CD4-positive, alpha-beta T cell treated with Interferon gamma for 1 hour (primary cell): ENCODE results near the gene NUAK2.
"Not testable (repeated sequence)": the region's sequence is repeated elsewhere in the genome, so short reads cannot be mapped to it uniquely, and the experiment has no call there.

Source experiments
- DNase-seq: peaks from one replicate; pipeline ENCODE4 v3.0.0-alpha.2; 2020

Gene NUAK2

DNA sequence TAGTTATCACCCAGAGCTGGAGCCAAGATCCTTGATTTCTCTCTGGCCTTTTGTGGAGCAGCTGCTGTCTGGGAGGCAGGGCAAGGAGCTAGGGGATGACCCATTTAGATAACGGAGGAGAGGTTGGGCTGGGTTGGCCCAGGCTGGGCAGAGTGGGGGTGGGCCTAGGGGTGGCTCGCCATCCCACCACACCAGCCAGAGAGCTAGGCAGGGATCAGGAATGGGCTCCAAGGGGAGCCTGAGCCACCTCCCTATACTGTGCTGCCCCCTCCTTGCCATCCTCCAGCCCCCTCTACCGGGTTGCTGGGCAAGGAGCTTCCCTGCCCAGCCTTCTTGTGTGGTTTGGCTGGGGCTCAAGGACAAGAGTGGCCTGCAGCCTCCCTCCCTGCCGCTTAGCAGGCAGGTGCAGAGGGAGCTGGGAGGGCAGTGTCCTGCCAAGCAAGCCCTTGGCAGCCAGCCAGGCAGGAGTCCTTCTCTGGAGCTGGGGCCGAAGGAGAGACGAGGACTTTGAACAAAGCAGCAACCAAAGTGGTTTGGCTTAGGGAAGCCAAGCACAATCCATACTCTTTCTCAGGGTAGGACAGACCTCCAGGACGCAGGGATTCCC lies 4.1 kb downstream of the NUAK2 start:
- no peak for DNase-seq

DNA sequence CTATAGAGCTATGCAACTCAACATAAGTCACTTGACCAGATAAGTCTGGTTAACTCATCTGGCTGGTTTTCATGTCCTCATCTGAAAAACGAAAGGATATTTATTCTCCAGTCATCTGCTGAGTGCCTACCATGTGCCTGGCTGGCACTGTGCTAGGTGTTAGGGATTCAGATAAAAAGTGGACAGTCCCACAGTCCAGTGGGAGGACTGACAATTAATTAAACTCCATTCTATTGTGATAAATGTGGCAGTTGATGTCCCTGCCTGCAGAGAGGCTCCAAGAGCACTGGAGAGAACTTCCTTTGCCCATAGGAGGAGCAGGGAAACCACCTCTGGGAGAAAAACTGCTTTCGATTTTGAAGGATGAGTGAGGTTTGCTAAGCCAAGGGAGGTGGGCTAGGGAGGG lies 5.4 kb downstream of the NUAK2 start:
- no peak for DNase-seq

DNA sequence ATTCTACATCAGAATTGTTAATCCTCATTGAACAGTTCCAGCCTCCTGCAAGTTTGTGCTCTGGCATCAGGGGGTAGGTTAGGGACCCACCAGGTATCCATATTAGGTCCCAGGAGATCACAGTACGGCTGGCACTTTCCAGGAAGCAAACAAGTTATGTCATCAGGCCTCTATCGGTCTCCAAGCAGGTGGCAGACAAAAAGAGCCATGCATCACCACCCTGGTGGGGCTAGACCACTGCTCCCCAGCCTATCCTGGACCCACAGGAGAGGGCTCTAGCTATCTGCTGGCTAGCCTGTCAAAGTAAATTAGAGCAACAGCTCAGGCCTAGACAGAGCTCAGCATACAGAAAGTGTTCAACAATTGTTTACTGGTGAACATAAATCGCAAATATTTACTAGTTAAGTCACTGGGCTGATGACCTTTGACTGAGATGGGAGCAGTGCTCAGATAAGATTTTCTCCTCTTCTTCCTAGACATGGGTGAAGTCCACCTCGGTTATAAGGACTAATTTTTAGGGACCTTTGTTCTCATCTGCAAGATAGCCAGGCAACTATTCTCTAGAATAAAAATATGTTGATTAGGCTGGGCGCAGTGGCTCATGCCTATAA lies 6.4 kb downstream of the NUAK2 start:
- no peak for DNase-seq

DNA sequence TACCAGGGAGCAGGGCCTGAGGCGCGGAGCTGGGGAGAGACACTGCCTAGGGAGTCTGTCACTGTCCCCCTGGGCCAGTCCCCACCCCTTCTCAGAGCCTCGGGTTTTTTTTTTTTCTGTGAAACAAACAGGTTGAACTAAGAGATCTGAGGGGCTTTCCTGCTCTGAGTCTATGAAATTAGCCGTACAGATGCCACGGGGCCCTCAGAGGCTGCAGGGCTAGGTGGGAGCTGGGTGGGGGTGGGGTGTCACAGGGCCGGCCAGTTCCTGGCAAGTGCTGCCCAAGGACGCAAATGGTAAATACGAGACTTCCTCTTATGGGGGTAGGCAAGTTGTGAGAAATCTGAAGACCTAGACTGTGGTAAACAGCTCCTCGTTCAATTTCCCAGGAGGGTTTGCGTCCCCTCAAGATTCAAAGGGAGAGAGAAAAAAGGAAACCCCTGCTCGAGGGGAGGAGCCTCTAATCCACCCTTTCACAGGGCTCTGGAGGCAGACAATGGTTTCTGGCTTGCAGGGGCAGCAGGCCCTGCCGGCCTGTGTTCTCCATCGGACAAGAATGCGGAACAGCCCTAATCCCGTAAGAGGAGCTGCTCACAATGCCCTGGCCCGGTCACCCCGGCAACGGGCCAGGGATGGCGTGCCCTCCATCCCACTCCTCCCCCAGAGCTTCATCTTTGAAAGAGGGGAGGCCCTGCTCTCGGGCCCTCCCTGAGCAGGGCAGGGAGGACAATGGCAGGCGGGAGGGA lies 7.8 kb downstream of the NUAK2 start:
- peak; percentile 65 for DNase-seq

DNA sequence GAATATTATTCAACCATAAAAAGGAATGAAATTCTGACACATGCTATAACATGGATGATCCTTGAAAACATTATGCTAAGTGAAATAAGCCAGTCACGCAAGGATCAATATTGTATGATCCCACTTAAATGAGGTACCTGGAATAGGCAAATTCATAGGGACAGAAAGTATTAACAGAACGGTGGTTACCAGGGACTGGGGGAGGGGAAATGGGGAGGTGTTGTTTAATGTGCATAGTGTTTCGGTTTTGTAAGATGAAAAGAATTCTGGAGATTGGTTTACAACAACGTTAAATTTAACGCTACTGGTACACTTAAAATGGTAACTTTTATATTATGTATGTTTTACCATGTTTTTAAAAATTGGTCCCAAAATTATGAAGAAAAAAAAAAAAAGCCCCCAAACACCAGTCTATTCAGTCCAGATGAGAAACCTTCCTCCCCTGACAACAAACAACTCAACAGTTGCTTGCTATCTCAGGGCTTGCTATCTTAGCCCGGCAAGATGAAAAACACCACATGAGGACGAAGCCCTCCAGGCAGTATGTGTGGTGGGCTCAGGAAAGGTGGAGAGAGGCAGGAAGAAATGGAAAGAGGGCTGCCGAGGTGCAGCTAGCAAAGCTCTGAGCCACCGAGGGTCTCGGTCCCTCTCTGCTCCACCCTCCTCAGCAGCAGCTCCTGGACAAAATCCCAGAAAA lies 8.5 kb downstream of the NUAK2 start:
- DNase-seq: no peak

DNA sequence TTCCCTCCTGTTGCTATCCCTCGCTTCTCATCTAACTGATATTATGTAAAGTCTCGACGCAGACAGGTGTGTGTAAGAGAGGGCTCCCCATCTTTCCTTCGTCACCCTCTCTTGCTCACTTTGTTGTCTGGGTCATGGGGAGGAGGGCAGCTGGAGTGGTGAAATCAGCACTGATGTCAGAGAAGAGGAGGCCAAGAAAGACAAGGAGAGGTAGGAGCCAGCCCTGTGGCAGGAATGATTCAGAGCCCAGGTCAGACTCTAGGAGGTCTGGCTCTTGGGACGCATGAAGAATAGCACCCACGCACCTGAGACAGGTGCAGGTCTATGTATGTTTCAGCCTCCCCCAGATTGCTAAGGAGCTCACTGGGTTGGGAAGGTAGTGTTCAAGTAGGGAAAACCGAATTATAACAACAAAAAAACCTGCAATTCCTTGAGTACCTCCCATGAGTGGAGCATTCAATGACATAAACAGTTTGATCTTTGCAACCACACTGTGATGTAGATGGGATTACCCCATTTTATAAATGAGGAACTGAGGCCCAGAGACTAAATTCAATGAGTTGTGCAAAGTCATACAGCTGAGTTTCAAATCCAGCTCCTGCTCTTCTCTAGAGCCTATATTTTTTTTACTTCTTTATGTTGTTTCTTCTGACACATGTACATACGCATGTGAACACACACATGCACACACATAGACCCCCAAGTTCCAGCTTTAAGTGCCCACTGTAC lies 10.4 kb downstream of the NUAK2 start:
- no peak for DNase-seq

DNA sequence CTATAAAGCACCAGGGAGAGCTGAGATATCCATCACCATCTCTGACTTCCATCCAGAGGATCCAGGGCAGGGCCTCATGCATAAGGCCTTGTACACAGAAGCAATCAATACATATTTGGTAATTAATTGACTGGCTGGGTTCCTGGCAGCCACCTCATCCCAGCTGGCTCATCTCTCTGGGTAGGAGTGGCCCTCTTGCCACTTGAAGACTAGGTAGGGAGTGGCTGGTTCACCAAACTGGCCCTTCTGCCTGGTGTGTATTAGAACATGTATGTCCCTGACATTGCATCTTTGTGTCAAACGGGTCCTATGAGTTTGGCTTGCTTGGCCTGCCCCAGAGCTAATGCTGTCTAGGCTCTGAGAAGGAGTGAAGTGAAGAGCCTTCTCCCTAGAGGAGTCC lies 11.8 kb downstream of the NUAK2 start:
- DNase-seq: no peak

DNA sequence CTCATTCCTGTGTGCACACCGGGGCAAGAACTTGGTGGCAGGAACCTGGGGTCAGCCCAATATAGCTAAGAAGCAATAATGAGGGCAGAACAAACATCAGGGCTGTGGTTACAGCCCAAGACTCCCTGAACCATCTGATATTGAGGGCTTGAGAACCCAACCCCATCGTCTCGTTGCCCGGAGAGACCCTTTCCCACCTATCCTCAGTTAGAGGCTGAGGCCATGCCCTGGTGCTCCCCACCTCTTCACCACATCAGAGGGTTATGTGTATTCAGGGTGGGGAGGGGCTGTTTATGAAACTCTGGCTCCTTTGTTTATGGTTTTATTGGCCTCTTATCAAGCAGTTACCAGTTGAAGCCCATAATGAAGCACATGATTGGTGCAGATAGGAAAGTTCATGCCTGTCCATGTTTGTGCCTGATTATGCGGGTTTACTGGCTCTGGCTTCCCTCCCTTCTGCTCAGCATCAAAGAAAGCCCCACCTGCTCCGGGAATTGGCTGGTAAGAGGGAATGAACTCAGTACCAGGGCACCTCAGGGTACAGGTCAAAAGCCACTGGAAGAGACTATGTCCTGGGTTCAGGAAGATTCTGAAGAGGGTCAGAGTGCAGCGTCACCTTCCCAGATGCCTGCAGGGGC lies 14.5 kb downstream of the NUAK2 start:
- DNase-seq: no peak

DNA sequence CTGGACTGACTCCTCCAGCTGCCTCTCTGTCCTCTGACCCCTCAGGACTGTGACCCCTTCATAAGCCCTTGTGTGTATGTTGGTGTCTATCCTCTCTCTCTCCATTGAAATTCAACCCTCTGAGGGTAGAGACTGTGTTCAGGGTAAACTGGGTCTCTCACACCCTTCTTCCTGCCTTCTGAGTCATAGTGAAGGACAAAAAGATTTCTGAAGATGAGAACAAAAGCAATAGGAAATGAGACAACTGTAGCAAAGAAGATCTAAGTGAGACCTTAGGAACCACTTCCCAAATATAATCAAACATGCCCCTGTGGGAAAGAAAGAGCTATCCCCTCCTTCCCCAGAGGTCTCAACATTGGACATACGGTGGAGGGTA lies 16.9 kb downstream of the NUAK2 start:
- DNase-seq: no peak

DNA sequence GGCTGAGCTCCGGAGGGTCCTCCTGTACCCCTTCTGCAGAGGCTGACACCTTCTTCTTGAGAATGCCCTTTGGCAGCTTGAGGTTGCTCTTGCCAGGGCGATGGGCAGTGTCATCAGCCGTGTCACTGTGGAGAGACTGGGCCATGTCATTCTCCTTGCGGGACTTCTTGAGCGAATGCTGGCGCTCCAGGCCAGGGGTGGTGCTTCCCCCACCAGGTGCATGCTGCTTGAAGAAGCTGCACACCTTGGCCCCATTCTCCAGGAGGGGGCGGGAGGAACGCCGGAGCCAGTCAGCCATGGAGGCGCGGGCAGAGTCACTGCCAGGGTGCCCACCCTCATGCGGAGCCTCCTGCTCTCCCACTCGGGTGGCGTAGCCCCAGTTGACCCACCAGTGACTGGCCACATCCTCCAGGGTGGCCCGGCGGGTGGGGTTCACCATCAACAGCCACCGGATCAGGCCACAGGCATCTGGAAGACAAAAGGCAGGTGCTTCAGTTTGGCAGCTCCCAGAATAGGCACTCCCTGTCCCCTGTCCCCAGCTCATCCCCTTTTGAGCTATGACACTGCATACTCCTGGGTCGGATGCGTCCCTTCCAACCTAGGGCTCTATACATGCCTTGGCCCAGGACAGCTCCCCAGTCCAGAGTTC lies 17.4 kb downstream of the NUAK2 start:
- no peak for DNase-seq

DNA sequence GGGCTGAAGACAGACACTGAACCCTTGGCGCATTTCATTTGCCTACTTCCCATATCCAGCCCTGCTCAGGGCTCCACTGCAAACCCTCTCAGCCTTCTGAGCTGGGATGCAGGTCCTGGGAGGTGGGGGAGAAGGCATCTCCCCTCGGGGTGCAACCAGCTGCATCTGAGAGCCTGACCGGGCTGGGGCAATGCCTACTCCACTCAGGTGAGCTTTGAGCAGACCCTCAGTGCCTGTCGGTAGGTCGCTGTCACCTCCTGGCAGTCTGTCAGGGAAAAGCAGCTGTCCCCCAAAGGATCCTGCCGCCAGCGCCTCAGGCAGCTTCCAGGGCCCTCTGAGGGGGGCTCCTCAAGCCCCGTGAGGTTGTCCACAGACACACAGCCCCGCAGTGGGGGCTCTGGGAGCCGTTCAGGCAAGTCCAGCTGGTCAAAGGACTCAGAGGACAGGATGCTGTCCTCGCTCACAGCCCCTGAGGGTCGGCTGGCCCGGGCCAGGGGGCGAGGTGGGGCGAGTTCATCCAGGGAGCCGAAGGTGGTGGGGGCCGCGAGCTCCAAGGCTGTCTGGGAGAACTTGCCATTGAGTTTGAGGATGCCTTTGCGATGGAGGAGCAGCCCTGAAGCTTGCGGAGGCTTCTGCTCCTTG lies 18.2 kb downstream of the NUAK2 start:
- DNase-seq: no peak

DNA sequence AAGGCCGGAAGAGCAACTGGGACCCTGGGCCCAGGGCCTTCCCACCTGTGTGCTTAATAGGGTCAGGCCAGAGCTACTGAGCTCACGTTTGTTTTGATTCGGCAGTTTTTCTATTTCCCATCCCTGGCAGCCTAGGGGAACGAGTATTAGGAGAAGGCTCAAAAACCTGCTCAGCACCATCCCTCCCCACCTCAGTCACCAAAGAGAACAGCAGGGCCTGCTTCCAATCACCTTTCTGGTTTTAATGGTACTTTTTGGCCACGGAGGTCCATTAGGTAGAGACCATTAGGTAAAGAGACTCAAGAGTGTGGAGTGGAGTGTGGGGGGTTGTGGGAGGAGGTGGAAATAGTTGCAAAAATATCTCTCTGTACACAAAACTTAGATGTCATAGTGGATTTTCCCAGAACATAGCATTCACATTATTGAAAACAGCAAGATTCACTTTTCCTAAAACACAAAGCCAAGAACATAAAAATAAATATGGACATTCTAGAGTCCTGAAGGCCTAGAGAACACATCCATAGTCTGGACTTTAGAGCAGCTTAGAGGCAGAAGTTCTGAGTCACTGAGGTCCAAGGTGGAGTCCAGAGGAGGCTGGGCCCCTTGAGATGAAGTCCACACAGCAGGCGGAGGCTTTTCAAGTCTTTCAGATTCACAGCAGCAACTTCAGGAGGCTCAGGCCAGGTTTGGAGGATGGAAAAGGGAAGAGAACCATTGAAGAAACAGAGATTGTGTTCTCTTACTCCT lies 19.5 kb downstream of the NUAK2 start:
- no peak for DNase-seq

DNA sequence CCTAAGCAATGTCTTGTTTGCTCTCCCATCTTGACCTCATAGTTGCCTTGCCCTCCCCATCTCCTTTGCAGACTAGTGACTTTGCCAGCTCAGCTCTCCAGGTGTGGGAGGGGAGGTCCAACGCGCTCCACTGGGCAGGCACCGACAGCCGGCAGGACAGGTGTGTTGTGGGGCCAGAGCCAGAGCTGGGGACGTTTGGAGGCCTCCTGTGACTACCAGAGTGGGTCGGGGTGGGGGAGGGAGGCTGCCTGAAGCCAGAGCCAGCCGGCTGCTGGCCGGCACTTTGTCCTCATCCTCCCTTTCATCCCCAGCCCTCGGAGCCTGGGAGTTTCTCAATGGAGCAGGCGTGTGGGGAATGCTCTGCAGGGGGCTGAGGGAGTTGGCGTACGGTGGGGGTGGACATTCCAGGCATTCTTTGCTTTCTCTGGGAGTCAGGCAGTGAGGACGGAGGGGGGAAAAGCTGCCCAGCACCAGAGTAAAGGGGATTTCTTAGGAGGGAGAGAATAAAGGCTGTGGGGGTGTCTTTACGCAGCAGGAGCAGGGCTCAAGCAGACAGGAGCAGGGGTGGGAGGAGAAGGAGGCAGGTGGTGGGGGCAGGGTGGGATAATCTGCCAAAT lies 20.2 kb downstream of the NUAK2 start:
- DNase-seq: no peak

DNA sequence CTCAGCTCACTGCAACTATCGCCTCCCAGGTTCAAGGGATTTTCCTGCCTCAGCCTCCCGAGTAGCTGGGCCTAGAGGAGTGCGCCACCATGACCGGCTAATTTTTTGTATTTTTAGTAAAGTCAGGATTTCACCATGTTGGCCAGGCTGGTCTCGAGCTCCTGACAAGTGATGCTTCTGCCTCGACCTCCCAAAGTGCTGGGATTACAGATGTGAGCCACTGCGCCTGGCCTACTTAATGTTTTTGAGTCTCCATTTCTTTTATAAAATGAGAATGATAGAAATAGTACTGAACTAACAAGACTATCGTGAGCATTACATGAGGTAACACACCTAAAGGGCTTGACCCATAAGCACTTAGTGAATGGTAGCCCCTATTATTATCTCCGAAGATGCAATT lies 21.4 kb downstream of the NUAK2 start:
- no peak for DNase-seq

DNA sequence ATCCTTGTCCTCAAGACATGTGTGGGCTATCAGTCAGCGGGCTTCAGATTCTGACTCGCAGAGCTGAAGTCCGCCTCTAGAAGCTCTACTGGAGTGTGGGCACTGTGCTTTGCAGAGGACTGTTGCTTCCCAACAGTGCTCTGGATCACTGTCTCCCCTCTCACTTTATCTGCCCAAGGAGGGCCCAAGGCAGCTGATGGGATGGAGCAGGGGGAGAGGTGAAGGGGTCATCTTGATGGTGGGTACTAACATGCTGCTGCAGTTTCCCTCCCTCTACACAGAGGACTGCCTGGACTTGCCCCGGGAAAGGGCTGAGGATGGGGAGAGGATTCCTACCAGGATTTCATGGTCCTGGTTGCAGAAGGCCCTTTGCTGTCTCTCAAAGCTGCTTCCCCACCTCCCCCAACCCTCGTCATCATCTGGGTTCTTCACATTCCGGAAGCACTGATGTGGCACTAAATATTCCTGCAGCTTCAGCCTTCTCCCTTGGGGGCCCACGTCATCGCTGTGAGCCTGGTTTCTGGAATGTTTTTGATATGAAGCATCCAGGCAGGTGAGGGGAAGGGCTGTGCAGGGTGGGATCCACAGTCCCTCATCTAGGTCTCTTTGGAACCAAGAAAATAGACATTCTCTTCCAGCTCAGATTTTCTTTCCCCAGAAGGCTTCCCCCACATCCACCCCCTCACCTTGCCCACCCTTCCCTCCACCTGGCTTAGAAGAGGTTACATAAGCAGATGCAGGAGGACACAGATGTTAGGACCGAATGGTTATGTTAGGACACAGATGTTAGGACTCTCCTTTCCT lies 23.2 kb downstream of the NUAK2 start:
- no peak for DNase-seq

DNA sequence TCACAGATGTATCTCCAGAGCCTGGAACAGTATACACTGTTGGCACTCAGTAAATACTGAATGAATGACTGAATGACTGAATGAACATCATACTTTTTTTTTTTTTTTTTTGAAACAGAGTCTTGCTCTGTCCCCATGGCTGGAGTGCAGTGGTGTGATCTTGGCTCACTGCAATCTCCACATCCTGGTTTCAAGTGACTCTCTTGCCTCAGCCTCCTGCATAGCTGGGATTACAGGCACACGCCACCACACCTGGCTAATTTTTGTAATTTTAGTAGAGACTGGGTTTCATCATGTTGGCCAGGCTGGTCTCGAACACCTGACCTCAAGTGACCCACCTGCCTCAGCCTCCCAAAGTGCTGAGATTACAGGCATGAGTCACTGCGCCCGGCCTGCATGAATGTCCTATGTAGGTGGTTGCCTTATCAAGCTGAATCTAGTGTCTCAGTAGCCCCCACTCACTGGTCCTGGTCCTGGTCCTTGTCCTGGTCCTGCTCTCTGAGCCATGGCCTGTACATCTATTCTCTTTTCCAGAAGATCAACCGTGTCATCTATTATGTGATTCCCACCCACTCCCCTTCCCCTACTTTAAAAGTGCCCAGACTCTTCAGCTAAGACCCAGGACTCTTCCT lies 23.9 kb downstream of the NUAK2 start:
- not testable (repeated sequence) for DNase-seq

DNA sequence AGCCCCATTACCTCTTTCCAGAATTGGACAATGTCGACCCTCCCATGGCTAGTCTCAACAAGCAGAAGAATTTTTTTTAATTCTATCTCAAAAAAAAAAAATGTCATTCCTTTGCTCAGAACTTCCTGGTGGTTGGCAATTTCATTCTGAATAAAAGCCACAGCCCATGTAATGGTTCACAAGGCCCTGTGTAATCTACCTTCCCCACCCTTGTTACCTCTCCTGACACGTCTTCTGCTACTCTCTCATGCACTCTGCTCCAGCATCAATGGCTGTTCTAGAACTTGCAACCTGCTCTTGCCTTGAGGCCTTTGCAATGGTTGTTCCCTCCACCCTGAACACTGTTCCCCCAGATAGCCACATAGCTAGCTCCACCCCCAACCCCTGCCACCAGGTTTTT lies 25.4 kb downstream of the NUAK2 start:
- no peak for DNase-seq

DNA sequence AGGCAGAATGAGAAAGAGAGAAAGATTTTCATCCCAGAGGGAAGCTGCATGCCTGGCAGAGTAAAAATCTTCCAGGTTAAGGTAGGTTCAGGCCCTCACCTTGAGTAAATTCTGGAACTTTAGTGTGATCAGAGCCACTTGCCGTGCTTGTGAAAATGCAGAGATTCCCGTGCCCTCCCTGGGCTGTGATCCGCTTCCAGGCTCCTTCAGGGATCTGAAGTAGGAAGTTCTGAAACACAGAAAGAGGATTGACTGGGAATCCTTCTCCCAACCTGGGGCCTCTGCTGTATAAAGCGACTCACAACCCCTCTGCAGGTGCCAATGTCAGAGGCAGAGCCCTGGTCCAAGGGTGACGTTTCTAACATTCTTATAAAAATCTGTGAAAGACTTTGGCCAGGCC lies 26.6 kb downstream of the NUAK2 start:
- DNase-seq: no peak
